ENCODE results near the gene IQSEC1.

DNA sequence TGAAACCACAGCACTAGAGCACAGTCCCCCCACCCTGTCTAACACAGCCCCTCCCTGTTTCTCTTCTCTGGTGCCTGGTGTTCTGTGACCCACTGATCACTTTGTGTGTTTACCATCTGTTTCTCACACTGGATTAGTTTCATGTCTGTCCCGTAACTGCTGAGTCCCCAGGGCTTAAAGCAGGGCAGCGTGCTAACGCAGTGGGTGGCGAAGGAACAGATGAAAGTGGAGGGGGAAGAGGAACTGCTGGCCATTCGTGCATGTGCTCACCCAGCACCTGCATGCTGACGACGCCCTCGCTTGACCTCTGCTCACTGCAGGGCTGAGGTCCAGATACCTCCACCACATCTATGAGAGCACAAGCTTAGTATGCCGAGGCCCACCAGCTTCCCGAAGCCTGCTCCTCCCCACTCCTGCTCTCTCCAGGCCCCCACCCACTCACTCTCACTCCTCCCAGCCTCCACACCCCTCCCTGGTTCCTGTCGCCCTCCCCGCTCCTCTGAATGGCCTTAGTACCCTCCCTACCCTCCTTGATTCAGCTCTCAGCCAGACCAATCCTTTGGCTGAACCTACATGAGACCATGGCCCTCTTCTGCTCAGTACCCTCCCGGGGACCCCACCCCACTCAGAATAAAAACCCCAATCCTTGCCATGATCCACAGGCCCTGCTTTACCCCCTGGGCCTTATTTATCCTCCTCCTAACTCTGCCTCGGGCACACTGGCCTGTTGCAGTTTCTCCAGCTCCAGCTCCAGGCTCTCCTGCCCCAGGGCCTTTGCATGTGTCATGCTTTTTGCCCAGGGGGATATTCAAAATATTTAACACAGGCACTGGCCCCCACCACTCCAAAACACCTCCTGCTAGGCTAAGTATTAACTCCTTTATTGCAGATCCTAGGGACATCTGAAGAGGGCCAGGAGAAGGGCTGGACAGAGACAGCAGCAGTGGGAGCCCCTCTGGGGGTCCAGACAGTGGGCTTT lies 15.1 kb upstream of the IQSEC1 start:
- TF ChIP-seq CTCF (conservative IDR thresholded peaks at IDR 0.05; ENCODE audit: low read depth, low read length) (no peak), EZH2 (IDR thresholded peaks at IDR 0.05; ENCODE audit: borderline replicate concordance, low read depth, low read length, poor library complexity, severe bottlenecking) (no peak)

Measured in A673 (cell line).